Pulmonary artery endothelial cell (primary cell): ENCODE results near the gene C2orf68. TPM values are rescaled to one million over a fixed set of nuclear protein-coding genes. Genes with fewer than 3 reads are reported as not detected.
A peak's percentile ranks its signal among the peaks of the same experiment; 100 is the strongest.
"Not testable (repeated sequence)": the region's sequence is repeated elsewhere in the genome, so short reads cannot be mapped to it uniquely, and the experiment has no call there.

Source experiments
- DNase-seq: peaks from one replicate; pipeline ENCODE4 v3.0.0-alpha.2; 2011; ENCODE audit warnings: low read depth, low spot score
- total RNA-seq: library from RNA; depleted of rRNA; stranded (reverse); fragments of >200 nt; gene quantifications from 2 replicates; pipeline ENCODE4 v1.2.3, GENCODE V29; 2014

Gene C2orf68
- total RNA-seq, 1 donor from 2014 or later, result 21.2 TPM

DNA sequence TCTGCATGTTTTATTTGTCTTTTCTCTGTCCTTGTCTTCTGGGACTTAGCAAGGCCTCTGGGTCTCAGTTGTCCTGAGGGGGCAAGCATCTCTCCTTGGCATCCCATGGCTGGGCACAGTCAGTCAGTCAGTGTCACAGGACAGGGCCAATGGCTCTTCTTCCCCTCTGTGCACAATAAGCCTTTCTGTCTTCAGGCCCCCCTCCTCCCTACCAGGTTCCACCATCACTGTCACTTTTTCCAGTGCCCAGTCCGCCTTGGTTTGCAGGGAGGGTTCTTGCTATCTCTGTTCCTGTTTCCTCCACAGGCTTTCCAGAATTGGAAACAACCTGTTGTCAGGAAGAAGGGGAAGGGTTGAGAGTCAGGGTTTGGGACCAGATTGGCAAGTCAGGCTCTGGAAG, 29.4 kb downstream of the C2orf68 start:
- DNase-seq, result no peak

DNA sequence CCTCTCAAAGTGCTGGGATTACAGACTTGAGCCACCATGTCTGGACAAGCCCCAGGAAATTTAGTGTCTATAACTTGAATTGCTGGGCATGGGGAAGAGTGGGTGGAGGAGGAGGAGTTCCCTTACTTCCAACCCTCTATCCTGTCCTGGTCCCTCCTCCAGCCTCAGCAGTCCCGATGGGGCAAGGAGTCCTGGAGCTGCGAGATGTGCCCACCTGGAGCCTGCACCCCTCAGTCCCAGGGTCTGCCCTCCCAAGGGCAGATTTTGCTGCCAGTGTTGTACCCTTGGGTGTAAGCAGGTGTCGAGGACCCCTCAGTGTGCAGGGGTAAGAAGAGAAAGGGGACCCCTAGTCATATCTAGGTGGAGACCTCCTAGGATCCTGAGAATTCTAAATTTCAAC, 31.7 kb downstream of the C2orf68 start:
- no peak for DNase-seq

DNA sequence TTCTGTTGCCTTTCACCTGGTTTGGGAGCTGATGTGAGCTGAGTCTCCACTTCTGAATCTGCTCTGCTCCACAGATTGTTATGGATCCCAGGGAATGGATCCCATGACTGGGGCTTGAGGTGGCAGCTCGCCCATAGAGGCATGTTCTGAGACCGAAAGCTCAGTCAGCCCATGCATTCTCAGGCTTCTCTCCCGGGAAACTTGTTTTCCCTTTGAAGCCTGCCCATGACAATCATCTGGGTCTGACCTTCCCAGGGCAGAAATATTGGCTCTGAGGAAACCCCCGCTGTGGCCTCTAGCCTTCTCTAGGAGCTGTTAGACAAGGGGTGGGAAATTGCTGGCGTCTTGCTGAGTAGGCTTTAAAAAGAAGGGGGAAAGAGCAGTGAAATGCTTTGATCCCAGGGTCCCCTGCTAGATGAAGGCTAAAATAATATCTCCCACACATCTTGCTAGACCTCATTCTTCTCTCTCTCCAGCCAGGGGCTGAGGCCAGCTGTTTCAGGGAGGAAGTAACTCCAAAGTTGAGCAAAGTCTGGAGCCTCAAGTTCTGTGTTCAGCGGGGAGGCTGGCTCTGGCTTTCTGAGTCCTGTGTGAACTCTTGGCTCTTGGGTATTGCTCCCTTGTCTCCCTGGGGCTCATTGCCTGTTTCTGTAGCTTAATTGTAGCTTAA, 32.5 kb downstream of the C2orf68 start:
- DNase-seq, result no peak

DNA sequence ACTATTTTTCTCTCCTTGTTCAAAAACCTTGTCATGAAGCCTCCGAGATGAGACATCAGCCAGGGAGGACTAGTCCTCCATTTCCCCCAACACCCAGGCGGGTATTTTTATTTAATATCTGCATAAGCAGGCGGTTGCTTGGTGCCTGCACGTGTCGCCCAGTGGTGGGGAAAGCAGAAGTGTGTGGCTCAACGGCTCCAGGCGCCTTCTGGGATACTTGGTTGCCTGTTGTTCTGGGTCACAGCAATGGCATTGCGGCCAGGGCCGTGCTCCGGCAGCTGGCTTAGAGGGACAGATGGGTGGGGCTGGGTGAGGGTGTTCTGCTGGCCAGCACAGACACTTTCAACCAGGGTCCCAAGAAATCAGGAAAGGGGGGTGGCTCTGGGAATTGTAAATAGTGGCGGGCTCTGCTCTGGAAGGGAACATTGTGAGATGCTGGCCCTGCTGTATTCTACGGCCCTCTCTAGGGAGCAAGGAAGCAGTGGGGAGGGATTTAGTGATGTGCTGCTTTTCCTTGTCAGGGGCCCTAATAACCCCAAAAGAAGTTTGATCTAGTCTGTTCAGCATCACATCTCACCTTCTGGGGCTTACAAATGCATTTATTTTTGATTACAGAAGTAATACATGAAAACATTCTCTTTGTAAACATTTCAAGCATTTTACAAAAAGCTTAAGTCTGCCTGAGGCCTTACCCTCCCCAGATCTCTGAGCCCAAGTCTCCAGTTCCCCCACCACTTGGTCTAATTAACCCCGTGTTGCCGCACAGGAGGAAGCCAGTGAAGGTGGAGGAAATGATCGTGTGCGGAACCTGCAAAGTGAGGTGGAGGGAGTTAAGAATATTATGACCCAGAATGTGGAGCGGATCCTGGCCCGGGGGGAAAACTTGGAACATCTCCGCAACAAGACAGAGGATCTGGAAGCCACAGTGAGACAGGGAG, 33.4 kb downstream of the C2orf68 start:
- DNase-seq, result no peak

DNA sequence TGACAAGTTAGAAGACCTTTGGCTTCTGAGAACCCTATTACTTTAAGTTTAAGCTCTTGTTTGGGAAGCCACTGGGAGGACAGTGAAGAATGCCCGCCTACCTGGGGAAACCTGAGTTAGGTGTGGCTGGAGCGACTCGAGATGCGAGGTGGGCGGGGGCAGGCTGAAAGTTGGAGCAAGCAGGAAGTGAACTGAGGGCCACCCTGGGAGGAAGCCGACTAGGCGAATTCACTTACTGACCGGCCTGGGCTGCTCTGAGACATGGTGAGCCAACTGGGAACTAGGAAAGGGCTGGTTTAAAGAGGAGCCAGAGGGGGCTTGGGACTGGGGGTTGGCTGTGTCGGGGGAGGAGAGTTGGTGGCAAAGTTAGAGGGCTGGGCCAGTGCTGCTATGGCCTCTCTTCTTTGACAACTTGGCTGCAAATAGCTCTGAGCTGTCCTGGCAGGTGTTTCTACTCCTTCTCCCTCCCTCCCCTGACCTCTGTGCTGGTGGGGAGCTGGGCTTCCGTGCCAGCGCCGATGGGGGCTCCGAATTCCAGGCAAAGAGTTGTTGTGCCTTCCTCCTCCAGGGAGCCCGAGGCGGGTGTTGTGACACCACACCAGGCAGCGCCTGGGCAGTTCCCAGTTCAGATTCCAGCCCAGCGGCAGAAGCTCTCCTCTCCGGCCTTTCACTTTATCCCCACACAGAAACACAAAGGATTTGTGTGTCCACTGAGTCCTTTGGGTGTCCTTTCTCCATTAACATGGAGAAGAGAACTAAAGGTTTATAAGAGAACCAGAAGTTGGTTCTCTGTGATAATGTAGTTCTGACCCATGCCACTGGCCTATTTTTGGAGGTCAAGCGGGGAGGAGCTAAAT, 34.3 kb downstream of the C2orf68 start, which contains the start of gene VAMP8:
Gene VAMP8, plus strand, starts transcription at position 201 of the 857 bp plus-strand sequence. Its CDS starts 61 bp downstream, at position 262.
- DNase-seq, result no peak

DNA sequence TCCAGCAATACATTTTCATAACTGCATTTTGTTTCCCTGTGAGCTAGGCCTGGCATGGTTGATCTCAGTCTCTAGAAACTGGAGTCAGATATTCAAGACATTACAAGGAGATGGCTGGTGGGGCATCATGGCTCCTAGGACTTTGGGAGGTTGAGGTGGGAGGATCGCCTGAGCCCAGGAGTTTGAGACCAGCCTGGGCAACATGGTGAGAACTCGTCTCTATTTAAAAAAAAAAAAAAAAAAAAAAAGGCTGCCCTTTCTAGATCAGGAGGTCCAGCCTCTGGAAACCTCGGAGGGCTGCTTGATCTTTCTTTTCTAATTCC, 34.8 kb downstream of the C2orf68 start:
- no peak for DNase-seq

DNA sequence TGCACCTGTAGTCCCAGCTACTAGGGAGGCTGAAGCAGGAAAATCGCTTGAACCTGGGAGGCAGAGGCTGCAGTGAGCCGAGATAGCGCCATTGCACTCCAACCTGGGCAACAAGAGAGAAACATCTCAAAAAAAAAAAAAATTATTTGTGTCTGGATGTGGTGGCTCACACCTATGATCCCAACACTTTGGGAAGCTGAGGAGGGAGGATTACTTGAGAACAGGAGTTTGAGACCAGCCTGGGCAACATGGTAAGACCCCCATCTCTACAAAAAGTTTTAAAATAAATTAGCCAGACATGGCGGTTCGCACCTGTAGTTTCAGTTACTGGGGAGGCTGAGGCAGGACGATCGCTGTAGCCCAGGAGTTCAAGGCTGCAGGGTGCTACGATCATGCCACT, 36.1 kb downstream of the C2orf68 start:
- DNase-seq, result no peak

DNA sequence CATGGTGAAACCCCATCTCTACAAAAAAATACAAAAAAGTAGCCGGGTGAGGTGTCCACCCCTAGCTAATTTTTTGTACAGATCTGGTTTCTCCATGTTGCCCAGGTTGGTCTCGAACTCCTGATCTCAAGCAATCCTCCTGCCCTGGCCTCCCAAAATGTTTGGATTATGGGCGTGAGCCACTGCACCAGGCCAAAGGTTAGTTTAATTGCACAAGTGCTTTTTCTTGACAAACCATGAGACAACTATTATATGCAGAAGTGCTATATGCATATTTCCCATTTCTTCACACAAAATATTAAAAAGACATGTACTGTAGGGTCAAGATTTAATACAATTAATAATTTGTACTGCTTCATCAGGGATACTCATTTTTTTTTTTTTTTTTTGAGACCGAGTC, 45.6 kb downstream of the C2orf68 start:
- no peak for DNase-seq

DNA sequence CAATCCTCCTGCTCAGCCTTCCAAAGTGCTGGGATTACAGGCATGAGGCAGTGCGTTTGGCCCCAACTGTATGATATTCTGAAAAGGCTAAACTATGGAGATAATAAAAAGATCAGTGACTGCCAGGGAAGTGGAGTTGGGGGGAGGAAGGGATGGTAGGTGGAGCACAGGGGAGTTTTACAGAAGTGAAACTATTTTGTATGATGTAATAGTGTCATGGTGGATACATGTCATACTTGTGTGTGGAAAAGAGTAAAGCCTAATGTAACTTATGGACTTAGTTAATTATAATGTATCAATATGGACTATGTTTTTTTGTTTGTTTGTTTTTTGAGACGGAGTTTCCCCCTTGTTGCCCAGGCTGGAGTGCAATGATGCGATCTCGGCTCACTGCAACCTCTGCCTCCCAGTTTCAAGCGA, 47.7 kb downstream of the C2orf68 start:
- DNase-seq, result no peak

DNA sequence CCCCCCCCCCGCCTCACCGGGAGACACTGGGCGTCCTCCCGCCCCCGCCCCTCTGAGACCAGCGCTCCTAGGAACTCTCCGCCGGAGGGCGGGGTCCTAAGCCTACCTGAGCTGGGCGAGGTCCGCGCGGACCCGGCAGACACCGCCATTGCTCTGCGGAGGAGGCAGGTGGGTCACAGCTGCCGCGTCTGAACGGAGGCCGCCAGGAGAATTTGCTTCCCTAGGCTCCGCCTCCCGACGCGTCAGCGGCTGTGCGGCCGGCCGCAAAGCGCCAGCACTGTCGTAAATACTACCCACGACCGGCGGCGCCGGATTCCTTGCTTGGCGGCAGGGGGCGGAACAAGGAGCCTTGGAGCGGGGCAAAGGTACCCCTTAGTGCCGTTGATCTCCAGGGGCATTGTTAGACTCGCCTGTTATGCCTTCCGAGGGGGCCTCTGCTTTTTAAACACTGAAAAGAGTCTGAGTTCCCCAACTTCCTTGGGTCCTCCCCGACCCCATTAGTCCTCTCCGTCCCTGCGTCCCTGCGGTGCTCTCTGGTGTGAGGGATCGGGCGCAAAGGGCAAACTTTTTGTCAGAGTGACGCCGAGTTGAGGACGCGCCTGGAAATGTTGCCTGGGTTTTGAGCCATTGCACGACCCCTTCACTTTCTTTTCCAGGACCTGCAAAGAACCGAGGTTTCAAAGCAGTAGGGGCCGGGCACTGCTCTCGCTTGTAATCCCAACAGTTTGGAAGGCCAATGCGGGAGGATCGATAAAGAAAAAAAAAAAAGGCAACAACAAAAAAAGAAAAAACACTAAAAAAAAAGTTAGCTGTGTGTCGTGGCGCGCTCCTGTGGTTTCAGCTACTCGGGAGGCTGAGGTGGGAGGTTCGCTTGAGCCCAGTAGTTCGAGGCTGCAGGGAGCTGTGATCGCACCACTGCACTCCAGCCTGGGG, 50.3 kb downstream of the C2orf68 start, which contains the start of gene GGCX:
Gene GGCX, minus strand, starts transcription at position 214 of the 933 bp plus-strand sequence. Its CDS starts 65 bp downstream, at position 149.
- peak; percentile 76 for DNase-seq

DNA sequence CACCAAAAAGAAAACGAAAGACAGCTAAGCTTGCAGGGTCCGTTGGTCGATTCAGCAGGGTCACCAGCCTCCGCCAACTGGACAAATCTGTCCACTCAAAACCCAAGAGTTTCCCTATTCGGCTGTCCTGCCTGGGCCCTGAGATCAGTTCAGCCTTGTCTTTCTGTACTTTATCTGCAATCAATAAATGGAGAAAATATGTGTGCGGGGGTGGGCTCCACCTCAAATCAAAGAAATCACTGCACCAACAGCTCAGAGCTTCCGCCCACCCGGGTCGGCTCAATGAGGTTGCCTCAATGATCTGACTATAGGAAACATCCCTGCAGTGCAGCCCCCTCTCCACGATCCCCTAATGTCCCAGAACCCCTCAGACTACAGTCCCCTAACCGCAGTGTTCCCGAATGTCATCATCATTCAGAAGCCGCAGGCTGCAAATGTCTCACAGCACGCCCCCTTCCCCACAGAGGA, 51.0 kb downstream of the C2orf68 start:
- no peak for DNase-seq

DNA sequence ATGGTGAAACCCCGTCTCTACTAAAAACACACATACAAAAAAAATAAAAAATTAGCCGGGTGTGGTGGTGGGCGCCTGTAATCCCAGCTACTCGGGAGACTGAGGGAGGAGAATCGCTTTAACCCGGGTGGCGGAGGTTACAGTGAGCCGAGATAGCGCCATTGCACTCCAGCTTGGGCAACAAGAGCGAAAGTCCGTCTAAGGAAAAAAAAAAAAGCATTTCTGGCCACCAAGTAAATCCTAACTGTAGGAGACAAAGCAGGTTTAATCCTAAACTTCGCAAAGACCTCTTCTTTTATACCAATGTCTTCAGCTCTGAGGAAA, 51.5 kb downstream of the C2orf68 start:
- not testable (repeated sequence) for DNase-seq

DNA sequence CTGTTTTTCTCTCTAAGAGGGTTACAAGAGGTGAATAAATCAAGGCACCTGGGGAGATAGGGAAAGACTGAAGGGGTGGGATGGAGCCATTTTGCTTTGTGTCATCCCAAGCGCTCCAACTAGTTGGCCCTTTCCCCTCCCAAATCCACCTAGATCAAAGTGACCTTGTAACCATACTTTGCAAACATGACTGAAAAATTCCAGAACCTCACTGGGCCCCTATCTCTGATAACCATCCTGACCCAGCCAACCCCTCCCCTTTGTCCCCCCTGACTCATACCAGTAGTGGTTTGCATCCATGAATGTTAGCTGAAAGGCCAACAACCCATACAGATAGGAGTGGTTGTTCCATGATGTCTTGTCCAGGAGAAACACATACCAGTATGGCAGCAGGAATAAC, 53.7 kb downstream of the C2orf68 start:
- DNase-seq, result no peak

DNA sequence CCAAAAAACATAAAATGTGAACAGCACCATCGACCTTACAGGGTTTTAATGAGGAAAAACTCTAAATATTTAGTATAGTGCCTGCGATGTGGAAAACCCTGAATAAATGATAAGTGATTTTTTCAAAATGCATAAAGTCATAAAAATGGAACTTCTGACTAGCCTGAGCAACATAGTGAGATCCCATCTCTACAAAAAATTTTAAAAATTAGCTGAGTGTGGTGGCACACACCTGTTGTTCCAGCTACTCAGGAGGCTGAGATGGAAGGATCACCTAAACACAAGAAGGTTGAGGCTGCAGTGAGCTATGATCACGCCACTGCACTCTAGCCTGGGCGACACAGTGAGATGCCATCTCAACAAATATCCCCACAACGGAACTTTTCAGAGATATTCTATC, 54.7 kb downstream of the C2orf68 start:
- no peak for DNase-seq

Other genes starting within 250 kb of the C2orf68 start
- gene CAPG, start 201.7 kb downstream of the C2orf68 start, total RNA-seq, result 73.1 and 75.6 TPM in 2 replicates
- 0.13 TPM in 1 of 2 replicates, not detected in the other for gene SH2D6, start 193.4 kb downstream of the C2orf68 start, total RNA-seq
- gene MAT2A, start 72.9 kb downstream of the C2orf68 start, total RNA-seq, result 161 and 214 TPM in 2 replicates
- gene GGCX, start 50.6 kb downstream of the C2orf68 start, total RNA-seq, result 39.1 and 68.9 TPM in 2 replicates
- gene VAMP8, start 34.5 kb downstream of the C2orf68 start, total RNA-seq, result 14.6 and 19.2 TPM in 2 replicates
- gene VAMP5, start 27.6 kb downstream of the C2orf68 start, total RNA-seq, result 60.0 and 101 TPM in 2 replicates
- 164 and 248 TPM in 2 replicates for gene RNF181, start 16.3 kb downstream of the C2orf68 start, total RNA-seq
- 8.5 and 8.8 TPM in 2 replicates for gene TMEM150A, start 9.4 kb downstream of the C2orf68 start, total RNA-seq
- 56.8 and 75.7 TPM in 2 replicates for gene USP39, start 4.1 kb upstream of the C2orf68 start, total RNA-seq
- gene SFTPB, start 56.1 kb upstream of the C2orf68 start, total RNA-seq, result not detected in 2 replicates
- gene GNLY, start 82.3 kb upstream of the C2orf68 start, total RNA-seq, result not detected in 2 replicates
- 5.7 and 23.8 TPM in 2 replicates for gene ATOH8, start 141.9 kb upstream of the C2orf68 start, total RNA-seq